ENCODE measurements around the gene PTGER3.
"Not testable (repeated sequence)": the region's sequence is repeated elsewhere in the genome, so short reads cannot be mapped to it uniquely, and the experiment has no call there.

The PTGER3 gene

GRCh38 chr1:71002709-71003475 is 44.7 kb downstream of the PTGER3 start:
- DNase-seq, result no peak

DNA sequence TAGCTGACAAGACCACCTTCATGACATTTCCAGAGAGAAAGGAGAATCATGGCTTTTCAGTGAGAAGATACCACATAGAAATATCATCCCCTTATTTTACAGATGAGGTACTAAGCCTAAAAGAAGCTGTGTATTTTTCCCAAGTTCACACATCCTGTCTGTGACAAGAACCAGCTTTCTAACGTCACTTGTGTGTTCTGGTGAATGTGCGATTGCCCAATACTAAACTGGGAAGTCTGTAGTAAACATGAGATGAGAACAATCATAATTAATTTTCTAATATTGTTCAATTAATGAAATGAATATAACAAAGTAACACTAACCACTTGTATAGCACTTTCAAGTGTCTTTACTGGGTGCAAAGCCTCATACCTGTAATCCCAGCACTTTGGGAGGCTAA is 46.0 kb downstream of the PTGER3 start:
- DNase-seq, result no peak

GRCh38 chr1:70997793-70998192 is 49.8 kb downstream of the PTGER3 start:
- DNase-seq, result no peak

GRCh38 chr1:70994753-70995268 is 52.8 kb downstream of the PTGER3 start:
- DNase-seq, result no peak

DNA sequence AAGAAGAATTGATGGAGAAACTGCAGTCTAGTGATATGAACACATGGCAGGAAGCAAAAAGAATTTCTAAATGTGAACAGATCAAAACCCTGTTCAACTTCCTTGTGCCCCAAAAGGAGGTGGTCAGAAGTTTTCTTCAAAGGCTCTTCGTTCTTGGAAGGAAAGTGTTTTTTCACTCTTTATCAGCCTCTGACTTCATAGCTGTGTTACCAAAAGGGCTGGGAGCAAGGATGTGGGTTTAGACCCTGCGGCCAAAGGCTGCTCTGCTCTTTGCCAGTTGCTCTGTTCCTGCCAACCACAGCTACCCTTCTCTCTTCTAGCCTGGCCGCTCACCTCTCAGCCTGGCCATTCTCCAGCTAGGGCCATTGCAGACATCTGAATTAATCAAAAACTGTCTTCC is 53.8 kb downstream of the PTGER3 start:
- DNase-seq, result no peak

DNA sequence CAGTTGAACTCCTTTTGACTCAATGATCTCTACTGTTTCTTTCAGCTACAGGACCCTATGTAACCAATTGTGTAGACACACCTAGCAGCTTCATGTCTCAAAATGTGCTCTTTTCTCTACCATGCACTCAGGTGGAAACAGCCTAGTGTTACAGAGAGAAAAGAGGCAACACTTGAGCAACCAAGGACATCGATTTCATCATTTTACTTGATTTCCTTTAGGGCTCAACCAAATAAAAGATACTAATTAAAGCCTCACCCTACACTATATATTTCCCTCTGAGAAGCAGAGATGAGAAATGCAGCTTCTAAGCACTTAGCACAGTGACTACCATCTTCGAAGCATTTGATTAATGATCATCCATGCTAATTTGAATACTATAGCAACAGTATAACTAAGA is 55.1 kb downstream of the PTGER3 start:
- DNase-seq, result no peak

DNA sequence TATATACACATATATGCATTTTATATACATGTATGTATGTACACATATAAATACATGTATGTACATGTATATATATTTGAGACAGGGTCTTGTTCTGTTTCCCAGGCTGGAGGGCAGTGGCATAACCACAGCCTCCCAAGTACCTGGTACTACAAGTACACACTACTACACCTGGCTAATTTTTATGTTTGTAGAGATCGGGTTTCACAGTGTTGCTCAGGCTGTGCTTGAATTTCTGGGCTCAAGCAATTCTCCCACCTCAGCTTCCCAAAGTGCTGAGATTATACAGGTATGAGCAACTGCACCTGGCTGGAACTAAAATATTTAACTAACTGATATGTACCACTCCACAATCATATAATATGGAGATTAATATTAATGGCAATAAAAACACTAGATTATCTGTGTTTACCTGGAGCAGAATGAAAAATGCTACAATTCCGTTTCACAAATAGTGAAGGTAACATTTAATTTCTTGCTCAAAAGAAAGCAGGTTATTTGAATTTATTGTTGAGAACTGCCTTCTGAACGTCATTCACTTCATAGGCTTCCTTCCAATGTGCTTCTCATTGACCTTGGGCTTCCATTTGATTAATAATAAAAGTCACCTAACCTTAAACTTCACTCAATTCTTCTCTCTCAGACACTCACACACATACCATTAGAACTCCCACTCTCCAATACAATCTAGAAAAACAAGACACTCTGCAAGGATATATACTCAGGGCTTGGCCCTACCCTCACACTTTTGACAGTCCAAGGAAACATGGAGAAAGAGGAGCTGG is 57.0 kb downstream of the PTGER3 start:
- DNase-seq, result no peak

- DNase-seq, result no peak
Observed at GRCh38 chr1:70987497-70987896, 60.1 kb downstream of the PTGER3 start.

GRCh38 chr1:70985776-70986225 is 61.8 kb downstream of the PTGER3 start:
- not testable (repeated sequence) for DNase-seq

- DNase-seq, result not testable (repeated sequence)
Observed at GRCh38 chr1:70985278-70985677, 62.3 kb downstream of the PTGER3 start.

GRCh38 chr1:70980361-70980760 is 67.3 kb downstream of the PTGER3 start:
- DNase-seq, result no peak

GRCh38 chr1:70979881-70980280 is 67.7 kb downstream of the PTGER3 start:
- DNase-seq, result no peak

DNA sequence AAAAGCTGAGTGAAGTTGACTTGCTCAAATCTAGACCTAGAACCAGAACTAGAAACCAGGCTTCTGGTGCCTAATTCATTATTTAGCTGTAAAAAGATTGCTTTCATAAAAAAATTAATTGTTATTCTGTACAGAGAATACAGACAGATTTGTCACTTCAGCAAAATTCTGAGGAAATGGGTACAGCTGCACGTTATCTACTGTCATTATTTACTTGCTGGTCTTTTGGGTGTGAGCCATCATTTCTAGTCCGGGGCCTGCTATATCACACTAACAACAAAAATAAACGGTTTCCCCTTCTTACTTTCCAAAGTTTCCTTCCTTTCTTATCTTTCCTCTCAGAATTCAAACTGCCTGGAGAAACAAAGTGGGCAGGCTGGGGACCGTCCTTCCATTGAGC is 68.3 kb downstream of the PTGER3 start:
- no peak for DNase-seq

GRCh38 chr1:70978623-70979022 is 69.0 kb downstream of the PTGER3 start:
- no peak for DNase-seq

DNA sequence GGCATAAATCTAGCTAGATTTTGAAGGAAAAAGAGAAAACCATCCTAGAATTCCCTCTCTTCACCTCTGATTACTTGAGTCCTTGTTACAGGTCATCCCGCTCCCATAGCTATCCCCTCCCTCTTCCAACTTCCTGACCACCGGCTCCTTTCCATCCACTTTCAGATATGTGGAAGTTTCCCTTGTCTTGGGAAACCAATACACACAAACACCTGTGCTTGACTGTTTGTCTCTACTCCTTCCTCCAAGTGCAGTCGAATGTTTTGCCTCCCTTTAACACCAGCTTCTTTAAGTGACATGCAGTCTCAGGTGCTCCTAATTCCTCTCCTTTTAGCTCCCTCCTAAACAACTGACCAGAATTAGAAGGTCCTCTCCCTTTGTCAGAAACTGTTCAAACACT is 70.0 kb downstream of the PTGER3 start:
- DNase-seq, result no peak

- DNase-seq, result no peak
Observed at GRCh38 chr1:70977041-70977440, 70.6 kb downstream of the PTGER3 start.

- no peak for DNase-seq
Observed at GRCh38 chr1:70973754-70974153, 73.9 kb downstream of the PTGER3 start.

DNA sequence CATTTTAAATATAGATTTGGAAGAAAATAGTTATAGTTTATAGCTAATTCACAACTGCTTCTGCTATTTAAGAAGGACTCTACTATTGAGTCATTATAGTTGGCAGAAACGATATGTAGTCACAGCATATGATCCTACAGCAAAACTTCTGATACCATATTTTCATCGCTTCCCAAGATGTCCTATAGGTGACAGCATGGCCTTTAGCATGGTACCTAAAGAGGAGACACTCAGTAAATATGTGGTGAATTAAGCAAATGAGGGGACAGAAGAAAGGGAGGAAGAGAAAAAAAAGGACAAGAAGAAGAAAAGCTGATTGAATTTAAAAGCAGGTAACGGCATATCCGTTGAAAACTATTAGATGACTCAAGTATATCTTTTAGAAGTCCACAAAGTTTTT is 77.2 kb downstream of the PTGER3 start:
- no peak for DNase-seq

DNA sequence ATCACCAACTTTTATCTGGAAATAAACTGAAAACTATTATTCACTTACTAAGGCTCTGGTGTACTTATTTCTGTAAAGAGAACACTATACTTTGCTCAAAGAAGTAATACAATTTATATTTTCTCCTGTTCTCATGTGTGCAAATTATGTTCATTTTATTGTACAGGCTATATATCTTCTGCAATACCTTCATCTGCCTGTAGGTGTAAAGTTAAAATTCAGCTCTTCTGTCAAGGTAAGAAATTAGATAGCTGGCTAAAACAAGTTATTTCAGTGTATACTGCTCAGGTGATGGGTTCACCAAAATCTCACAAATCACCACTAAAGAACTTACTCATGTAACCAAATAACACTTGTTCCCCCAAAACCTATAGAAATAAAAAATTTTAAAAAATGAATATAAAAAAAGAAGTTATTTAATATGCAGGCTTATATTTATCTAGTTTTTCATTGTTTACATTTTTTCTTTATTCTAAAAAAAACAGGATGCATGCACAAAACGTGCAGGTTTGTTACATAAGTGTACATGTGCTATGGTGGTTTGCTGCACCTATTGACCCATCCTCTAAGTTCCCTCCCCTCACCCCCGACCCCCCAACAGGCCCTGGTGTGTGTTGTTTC is 81.5 kb downstream of the PTGER3 start:
- no peak for DNase-seq

DNA sequence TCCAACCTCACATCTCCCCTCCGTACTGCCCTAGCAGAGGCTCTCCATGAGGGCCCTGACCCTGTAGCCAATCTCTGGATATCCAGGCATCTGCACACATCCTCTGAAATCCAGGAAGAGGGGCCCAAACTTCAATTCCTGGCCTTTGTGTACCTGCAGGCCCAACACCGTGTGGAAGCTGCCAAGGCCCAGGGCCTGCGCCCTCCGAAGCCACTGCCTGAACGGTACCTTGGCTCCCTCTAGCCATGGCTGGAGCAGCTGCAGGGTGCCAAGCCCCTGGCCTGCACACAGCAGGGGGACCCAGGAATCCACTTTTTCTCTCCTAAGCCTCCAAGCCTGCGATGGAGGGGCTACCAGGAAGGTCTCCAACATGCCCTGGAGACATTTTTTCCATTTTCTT is 84.2 kb downstream of the PTGER3 start:
- DNase-seq, result no peak

GRCh38 chr1:70961374-70961975 is 86.1 kb downstream of the PTGER3 start:
- no peak for DNase-seq

GRCh38 chr1:70948396-70949017 is 99.1 kb downstream of the PTGER3 start:
- DNase-seq, result no peak

- DNase-seq, result no peak
Observed at GRCh38 chr1:70947835-70948234, 99.8 kb downstream of the PTGER3 start.
